Measurements from ENCODE around the gene TMEM42.

DNA sequence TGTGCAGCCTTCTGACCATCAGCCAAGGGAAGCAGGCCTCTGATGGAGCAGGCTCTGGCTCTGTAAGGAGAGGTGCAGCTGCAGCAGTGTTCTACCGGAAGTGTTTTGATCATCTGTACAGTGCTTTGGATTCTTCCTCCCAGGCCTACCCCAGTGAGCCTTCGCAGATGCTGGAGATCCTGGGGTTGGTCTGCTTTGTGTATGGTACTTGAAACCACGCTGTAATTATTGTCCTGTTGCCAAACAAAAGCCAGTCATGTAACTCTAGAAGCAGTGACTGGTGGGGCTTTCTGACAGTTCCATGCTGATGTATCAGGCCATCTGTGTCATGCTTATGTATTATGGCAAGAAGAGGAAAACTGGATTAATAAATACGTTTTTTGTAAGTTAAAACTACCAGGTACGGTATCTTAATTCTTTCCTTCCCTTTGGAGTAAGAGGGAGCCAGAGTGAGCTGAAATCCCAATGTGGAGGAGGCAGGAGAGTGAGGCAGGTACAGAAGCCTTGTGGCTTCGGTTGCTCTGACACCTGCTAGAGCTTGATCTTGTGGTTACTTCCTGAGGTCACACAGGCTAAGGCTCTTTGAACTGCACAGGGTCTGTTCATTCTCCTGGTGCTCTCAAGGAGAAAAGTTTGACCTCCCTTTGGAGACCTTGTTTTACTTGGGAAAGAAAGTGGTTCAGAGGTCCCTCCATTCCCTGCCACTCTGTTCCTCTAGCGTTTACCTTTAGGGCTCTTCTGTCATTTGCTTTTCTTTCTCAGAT lies 3.7 kb downstream of the TMEM42 start:
- TF ChIP-seq, protein P1, sequence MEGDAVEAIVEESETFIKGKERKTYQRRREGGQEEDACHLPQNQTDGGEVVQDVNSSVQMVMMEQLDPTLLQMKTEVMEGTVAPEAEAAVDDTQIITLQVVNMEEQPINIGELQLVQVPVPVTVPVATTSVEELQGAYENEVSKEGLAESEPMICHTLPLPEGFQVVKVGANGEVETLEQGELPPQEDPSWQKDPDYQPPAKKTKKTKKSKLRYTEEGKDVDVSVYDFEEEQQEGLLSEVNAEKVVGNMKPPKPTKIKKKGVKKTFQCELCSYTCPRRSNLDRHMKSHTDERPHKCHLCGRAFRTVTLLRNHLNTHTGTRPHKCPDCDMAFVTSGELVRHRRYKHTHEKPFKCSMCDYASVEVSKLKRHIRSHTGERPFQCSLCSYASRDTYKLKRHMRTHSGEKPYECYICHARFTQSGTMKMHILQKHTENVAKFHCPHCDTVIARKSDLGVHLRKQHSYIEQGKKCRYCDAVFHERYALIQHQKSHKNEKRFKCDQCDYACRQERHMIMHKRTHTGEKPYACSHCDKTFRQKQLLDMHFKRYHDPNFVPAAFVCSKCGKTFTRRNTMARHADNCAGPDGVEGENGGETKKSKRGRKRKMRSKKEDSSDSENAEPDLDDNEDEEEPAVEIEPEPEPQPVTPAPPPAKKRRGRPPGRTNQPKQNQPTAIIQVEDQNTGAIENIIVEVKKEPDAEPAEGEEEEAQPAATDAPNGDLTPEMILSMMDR (IDR thresholded peaks at IDR 0.05) = no peak
- TF ChIP-seq POLR2A (IDR thresholded peaks at IDR 0.05) = no peak

All from lower leg skin (tissue), 3 donors.